Activated naive CD8-positive, alpha-beta T cell treated with anti-CD3 and anti-CD28 coated beads for 36 hours (primary cell): ENCODE measurements around the gene AGRP. TPM values are rescaled to one million over a fixed set of nuclear protein-coding genes. Genes with fewer than 3 reads are reported as not detected.

ENCODE experiments used
- DNase-seq: peaks from one replicate; pipeline ENCODE4 v3.0.0; 2021
- H3K27ac Mint-ChIP-seq: one replicate; pipeline ENCODE4 v1.8.0; 2022; ENCODE audit warnings: mild to moderate bottlenecking, moderate library complexity, mixed read lengths
- H3K27me3 Mint-ChIP-seq: one replicate; pipeline ENCODE4 v1.8.0; 2022; ENCODE audit warnings: mild to moderate bottlenecking, mixed read lengths
- H3K36me3 Mint-ChIP-seq: one replicate; pipeline ENCODE4 v1.8.0; 2021; ENCODE audit warnings: mild to moderate bottlenecking, mixed read lengths
- H3K4me1 Mint-ChIP-seq: one replicate; pipeline ENCODE4 v1.8.0; 2021; ENCODE audit warnings: mixed read lengths
- H3K4me3 Mint-ChIP-seq: one replicate; pipeline ENCODE4 v1.8.0; 2022; ENCODE audit warnings: mild to moderate bottlenecking, moderate library complexity, mixed read lengths
- H3K9me3 Mint-ChIP-seq: one replicate; pipeline ENCODE4 v1.8.0; 2022; ENCODE audit warnings: mixed read lengths
- total RNA-seq, 2 experiments: library from RNA; stranded (reverse); gene quantifications; one replicate each; pipeline ENCODE4 v1.2.3, GENCODE V29; 2021

Gene AGRP, protein sequence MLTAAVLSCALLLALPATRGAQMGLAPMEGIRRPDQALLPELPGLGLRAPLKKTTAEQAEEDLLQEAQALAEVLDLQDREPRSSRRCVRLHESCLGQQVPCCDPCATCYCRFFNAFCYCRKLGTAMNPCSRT
- under 1 TPM in 1 of 2 experiments, not detected in 1; 0.40 TPM for total RNA-seq

DNA sequence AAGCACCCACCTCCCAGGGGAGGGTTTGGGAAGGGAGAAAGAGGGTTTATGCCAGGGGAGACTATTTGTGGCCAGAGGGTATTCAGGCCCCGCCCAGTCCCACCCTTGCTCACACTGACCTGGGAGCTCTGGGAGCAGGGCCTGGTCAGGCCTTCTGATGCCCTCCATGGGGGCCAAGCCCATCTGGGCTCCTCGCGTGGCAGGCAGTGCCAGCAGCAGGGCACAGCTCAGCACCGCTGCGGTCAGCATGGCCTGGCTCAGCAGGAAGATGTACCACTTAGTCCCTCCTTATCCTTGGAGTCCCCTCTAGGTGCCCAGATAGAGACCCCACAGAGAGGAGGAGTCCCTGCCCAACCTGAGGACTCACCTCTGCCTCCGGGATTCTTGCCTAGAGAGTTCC is at the start of gene AGRP:
TSS of gene AGRP (minus strand) at position 398 of the 400 bp plus-strand sequence. CDS start at position 249, 149 bp downstream.
- H3K9me3 Mint-ChIP-seq, result no peaks in the 10 kb centered on the region
- peaks cover 10% of the 10 kb centered on the region for H3K36me3 Mint-ChIP-seq
- peaks cover 24% of the 10 kb centered on the region for H3K4me1 Mint-ChIP-seq
- no peak for DNase-seq
- H3K27me3 Mint-ChIP-seq, result no peaks in the 10 kb centered on the region
- peak within 1 kb of the TSS; percentile 98 for H3K27ac Mint-ChIP-seq
- H3K4me3 Mint-ChIP-seq, result peak within 1 kb of the TSS; percentile 99

DNA sequence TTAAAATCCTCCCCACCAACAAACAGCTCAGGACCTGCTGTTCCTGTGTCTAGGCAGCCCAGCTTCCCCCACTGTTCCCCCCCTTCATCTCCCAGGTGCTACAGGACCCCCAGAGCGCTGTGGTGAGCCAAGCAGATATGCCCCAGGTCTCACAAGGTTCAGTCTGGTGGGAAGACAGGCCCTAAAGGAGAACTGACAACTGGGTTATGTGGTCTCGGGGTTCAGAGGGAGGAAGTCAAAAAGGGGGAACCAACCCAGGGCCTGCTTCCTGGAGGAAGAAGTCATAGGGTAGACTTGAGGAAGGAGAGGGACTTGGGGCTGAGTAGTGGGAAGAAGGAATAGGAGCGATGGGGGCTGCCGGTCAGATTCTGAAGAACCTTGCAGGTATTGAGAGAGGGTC is 47.9 kb upstream of the AGRP start:
- H3K36me3 Mint-ChIP-seq, result no peaks in the 10 kb centered on the region
- H3K27me3 Mint-ChIP-seq, result peaks cover 33% of the 10 kb centered on the region
- H3K4me3 Mint-ChIP-seq, result no peak overlapping the region

DNA sequence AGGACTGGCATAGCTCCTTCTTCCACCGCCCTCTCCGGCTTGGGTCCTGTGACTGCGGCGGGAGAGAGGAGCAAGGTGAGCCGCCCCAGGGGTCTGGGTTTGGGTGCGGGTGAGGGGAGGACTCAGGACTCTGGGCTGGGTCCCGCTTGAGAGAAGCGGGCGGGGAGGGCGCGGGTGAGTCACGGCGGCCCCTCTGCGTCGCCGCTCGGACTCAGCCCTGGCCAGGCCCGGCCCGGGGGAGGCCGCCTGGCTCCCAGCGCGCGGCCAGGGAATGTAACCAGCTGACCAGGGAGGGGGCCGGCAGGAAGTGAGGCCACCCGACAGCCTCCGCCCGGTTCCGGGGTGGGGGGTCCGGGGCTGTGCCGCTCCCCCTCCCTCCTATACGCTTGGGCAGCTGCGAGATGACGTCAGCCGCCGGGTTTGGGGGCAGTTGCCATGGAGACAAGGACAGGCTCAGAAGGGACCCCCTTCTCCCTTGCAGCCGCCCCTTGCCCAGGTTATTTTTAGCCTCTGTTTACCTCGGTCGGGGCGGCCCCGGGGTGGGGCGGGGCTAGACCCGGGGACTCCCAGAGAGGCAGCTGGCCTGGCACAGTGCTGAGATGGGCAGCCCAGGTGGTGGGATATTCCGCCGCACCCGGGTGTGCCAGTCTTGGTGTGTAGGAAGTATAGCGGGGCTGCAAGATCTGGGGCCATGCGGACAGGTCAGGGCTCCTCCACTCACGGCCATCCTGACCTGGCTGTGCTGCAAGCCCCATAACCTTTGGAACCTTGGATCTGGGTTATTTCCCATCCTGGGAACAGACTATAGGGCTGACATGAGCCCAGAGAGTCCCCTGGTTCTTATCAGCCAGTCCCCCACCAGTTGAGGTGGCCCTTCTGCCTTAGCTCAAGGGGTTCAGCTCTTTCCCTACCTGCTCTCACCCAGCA is 46.9 kb upstream of the AGRP start:
- Mint-ChIP-seq H3K9me3 (no peaks in the 10 kb centered on the region), H3K27me3 (peaks cover 26% of the 10 kb centered on the region), H3K36me3 (no peaks in the 10 kb centered on the region), H3K4me3 (peak overlapping the region; percentile 75), H3K4me1 (peaks cover 18% of the 10 kb centered on the region), H3K27ac (peak overlapping the region; percentile 18)
- peak; percentile 38 for DNase-seq

More for the DNA sequence above, 47.9 kb upstream of the AGRP start:
- Mint-ChIP-seq H3K4me1 (peaks cover 20% of the 10 kb centered on the region), H3K9me3 (no peaks in the 10 kb centered on the region), H3K27ac (peak overlapping the region; percentile 6)
- DNase-seq, result no peak

DNA sequence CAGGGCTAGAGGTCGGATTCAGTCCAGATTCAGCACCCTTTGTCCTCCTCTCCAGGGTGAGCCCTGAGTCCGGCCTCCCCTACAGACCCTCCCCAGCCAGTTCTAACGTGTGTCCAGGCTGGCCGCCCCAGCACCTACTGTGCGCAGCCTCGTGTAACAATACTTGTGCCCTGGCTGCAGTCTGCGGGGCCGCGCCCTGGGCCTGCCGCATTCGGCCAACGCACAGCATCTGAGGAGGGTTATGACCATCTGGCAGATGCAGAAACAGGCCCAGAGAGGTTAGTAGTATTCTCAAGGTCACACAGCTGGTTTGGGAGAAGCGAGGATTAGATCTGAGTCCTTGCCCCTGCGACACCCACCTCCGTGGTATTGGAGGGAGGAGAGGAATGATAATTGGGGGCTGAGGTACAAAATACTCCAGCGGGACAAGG is 46.2 kb upstream of the AGRP start:
- no peaks in the 10 kb centered on the region for H3K36me3 Mint-ChIP-seq
- H3K27ac Mint-ChIP-seq, result peak overlapping the region; percentile 18
- no peak for DNase-seq
- H3K9me3 Mint-ChIP-seq, result no peaks in the 10 kb centered on the region
- peaks cover 25% of the 10 kb centered on the region for H3K27me3 Mint-ChIP-seq
- H3K4me3 Mint-ChIP-seq, result peak overlapping the region; percentile 75
- peaks cover 18% of the 10 kb centered on the region for H3K4me1 Mint-ChIP-seq

DNA sequence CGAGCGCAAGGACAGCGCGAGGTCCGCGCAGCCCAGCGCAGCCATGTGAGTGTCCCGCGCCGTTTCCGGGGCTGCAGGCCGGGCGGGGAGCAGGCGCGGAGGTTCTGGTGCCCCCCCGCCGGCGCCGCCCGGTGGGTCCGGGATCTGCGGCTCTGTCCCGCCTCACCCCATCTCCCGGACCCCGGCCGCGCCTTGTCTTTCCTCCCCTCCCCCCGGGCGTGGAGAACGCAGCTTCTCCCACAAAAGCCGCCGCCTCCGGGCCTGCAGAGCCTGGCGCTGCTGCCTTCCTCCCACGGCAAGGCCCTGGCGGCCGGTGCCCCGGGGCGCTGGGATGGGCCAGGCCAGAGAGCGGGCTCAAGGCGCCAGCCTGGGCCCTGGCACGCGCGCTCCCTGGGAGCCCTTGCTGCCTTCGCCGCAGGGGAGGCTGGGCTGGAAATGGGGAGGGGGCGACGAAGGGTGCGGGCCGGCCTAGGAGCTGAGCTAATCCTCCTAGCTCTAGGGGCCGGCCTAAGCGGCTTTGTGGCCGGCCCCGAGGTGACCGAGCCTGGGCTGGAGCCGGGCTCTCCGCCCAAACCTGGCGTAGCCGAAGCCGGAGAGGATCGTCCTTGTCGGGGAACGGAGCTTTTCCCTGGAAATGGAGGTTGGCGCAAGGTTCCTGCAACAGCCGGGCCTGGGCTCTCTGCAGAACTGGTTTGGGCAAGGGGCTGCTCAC is 45.7 kb upstream of the AGRP start:
- Mint-ChIP-seq H3K27ac (no peak overlapping the region), H3K4me1 (peaks cover 16% of the 10 kb centered on the region), H3K27me3 (peaks cover 25% of the 10 kb centered on the region), H3K4me3 (peak overlapping the region; percentile 75), H3K36me3 (no peaks in the 10 kb centered on the region), H3K9me3 (no peaks in the 10 kb centered on the region)
- peak; percentile 42 for DNase-seq

DNA sequence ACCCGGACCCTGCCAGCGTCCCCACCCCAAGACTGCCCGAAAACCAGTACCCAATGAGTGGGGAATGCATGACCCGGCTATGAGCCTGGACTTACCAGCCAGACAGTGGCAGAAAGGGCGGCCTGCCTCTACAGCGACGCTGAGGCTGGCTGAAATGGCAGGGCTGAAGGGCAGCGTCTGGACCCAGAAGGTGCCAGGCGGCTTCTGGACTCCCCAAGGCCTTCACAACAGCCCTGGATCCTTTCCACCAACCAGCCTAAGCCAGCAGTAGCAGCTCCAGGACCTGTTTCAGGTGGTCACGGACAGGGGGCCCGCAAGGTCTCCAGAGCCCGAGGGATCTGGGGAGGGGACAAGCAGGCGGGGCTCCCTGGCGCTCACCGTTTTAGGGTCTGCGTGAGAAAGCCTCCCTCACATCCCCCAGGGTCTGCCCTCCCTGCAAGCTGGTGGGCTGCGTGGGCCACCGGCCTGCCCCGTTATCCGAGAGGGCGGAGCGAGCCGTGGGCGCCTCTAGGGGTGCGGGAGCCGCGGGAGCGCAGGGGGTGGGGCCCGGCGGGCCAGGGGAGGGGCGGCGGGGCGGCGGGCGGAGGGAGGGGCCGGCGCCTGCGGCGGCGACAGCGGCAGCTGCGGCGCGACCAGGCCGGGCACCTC is 45.0 kb upstream of the AGRP start, which contains the start of gene RIPOR1:
TSS of gene RIPOR1 (plus strand) at position 608 of the 648 bp plus-strand sequence. CDS start 9,618 bp downstream, outside the sequence.
- Mint-ChIP-seq H3K27me3 (peaks cover 23% of the 10 kb centered on the region), H3K27ac (peak within 1 kb of the TSS; percentile 18)

DNA sequence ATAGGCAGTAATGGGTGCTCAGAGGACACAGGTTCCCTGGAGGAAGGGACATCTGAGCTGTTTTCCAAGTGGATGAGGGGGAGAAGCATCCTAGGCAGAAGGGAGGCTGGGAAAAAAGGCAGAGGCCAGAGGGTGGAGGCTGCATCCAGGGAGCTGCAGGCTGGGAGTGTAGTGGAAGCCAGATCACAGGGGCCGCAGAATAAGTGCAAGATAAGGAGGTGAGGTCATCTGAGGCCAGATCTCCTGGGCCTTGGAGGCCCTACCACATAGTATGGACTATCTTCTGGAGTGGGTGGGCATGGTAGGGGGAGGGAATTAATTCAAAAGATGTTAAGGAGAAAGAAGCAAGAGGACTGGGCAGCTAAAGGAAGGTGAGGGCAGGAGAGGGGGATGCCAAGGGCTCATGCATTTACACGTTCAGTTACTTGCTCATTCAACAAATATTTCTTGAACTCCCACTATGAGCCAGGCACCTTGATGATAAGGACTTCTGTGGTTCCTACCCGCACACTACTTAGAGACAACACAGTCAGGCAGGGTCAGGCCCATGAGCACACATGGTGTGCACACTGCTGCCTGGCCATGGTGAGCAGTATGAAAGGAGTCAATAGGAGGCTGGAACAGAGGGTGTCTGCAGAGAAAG is 42.9 kb upstream of the AGRP start:
- H3K27me3 Mint-ChIP-seq, result peaks cover 17% of the 10 kb centered on the region
- no peaks in the 10 kb centered on the region for H3K9me3 Mint-ChIP-seq
- H3K4me1 Mint-ChIP-seq, result peaks cover 21% of the 10 kb centered on the region
- no peaks in the 10 kb centered on the region for H3K36me3 Mint-ChIP-seq
- H3K27ac Mint-ChIP-seq, result no peak overlapping the region
- H3K4me3 Mint-ChIP-seq, result no peak overlapping the region
- no peak for DNase-seq

More for the DNA sequence above, 45.0 kb upstream of the AGRP start, which contains the start of gene RIPOR1:
- Mint-ChIP-seq H3K36me3 (no peaks in the 10 kb centered on the region), H3K4me1 (peaks cover 14% of the 10 kb centered on the region), H3K4me3 (peak within 1 kb of the TSS; percentile 75), H3K9me3 (no peaks in the 10 kb centered on the region)
- DNase-seq, result peak; percentile 49

DNA sequence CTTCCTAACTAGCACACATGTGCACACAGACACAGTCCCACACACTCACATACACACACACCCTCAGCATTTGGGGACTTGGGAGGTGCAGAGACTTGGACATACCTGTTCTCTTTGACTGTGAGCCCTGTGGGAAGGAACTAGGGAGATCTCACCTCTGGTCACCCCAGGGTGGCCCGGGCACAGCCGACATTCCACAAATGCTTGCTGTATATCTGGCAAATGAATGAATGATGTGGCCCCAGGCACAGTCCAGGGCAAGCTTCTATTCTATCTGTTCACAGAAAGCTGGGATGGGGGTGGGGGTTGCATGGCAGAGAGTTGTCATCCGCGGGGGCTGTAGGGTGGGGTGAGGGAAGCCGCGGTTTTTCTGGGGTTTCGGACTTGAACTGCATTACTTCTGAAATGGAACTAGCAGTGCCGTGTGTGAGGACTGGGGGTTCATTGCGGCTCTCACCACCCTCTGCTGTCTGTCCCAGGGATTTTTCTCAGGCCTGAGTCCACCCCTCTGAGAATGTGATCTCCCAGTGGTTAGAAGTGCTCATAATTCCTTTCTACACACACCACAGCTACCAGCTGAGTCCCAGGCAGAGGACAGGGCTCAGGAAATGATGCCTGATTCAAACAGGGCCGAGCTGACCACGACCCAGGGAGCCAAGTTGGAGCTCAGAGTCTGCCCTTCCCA is 42.0 kb upstream of the AGRP start:
- no peaks in the 10 kb centered on the region for H3K36me3 Mint-ChIP-seq
- no peak for DNase-seq
- peaks cover 7% of the 10 kb centered on the region for H3K27me3 Mint-ChIP-seq
- H3K9me3 Mint-ChIP-seq, result no peaks in the 10 kb centered on the region
- no peak overlapping the region for H3K27ac Mint-ChIP-seq
- peaks cover 21% of the 10 kb centered on the region for H3K4me1 Mint-ChIP-seq
- no peak overlapping the region for H3K4me3 Mint-ChIP-seq

DNA sequence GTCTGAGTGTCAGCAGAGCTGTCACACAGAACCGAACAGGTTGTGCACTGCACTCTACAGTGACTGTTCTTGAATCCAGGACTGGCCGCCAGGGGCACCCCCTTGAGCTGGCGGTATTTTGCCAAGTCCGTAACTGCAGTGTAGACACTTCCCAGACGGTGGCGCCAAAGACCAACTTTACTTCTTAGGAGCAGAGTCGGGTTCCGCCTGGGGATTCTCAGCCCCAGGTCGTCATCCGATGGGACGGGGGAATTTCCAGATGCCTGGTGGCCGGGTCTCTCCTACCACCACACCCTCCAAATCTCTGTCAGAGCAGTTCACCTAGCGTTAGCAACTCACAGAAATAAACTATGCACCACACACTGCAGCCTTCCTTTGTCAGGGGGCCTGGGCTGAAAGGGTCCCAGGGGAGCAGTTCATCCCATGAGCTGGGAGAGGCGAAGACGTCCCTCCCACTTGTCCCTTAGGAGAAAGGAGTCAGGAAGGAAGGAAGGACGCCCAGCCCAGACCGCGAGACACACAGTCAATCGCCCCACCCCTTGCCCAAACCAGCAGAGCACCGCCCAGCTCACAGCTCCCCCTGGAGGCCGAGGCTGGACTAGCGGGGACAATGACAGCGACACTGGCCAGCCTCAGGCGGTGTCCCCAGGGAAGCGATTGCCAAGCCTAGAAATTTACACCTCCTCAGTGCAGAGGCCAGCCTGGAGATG is 37.9 kb upstream of the AGRP start:
- Mint-ChIP-seq H3K36me3 (no peaks in the 10 kb centered on the region), H3K4me1 (peaks cover 20% of the 10 kb centered on the region), H3K9me3 (no peaks in the 10 kb centered on the region), H3K27ac (peak overlapping the region; percentile 98), H3K27me3 (no peaks in the 10 kb centered on the region), H3K4me3 (peak overlapping the region; percentile 85)
- peak; percentile 95 for DNase-seq

DNA sequence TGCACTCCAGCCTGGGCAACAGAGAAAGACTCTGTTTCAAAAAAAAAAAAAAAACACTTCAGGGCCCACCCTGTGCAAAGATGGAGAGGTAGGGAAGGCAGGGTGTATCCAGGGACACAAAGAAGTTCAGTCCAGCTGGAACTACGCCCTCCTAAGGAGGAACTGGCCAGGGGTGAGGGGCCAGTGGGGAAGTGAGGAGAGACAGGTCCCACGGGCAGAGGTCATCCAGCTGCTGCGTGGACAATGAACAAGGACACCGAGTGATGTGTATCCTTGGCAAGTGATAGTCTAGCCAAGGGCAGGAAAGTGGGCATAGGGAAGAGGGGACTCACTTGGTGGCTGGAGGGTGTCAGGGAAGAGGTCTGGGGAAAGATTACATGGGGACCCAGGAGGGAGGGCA is 35.9 kb upstream of the AGRP start:
- no peaks in the 10 kb centered on the region for H3K9me3 Mint-ChIP-seq
- no peaks in the 10 kb centered on the region for H3K27me3 Mint-ChIP-seq
- no peak overlapping the region for H3K4me3 Mint-ChIP-seq
- no peaks in the 10 kb centered on the region for H3K36me3 Mint-ChIP-seq
- H3K27ac Mint-ChIP-seq, result no peak overlapping the region
- peaks cover 19% of the 10 kb centered on the region for H3K4me1 Mint-ChIP-seq
- no peak for DNase-seq

DNA sequence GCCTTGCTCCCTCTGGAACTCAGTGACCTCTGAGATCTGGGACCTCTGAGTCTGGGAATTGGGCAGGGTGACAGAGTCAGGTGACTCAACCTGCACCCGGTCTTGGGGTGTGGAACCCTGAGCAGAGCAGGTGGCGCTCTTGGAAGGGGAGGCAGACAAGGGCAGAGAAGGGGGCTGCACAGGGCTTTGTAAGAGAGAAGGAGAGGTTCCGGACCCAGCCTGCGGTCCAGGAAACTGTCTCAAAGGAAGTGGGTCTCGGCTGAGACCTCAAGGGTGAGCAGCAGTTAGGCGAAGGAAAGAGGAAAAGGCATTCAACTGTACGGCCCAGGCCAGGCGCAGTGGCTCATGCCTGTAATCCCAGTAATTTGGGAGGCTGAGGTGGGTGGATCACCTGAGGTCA is 35.3 kb upstream of the AGRP start:
- Mint-ChIP-seq H3K36me3 (no peaks in the 10 kb centered on the region), H3K9me3 (no peaks in the 10 kb centered on the region), H3K4me1 (peaks cover 19% of the 10 kb centered on the region), H3K27me3 (no peaks in the 10 kb centered on the region), H3K4me3 (no peak overlapping the region), H3K27ac (peak overlapping the region; percentile 46)
- no peak for DNase-seq

DNA sequence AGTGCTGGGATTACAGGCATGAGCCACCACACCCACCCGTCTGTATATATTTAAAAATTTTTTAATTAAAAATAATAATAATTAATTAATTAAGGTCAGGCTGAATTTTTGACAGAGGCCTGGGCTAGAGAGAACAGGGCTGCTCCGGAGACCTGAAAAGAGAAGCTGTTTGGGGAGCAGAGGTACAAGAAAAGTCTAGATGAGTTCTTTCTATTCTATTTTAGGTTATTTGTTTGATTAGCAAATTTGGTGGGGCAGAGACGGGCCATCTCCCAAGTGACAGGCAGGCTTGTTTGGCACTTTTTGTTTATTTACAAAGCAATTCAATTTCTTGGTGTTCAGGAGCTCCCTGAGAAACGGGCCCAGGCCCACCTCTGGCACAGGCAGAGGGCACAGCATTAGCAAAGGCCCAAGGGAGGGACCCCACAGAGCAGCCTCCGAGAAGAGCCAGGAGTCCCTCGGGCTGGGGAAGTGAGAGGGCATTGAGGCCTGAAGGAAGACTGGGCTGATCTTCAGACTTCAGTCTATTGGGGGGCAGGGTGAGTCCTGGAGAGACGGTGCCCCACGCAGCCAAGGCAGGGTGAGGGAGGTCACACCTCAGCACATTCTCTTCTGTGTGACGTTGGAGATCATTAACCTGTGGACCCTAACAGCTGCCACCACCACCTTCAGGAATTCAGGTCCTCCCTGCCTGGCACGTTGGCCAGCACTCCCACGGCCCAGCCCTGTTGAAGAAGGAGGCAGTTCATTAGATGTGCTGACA is 34.5 kb upstream of the AGRP start:
- Mint-ChIP-seq H3K4me3 (no peak overlapping the region), H3K9me3 (no peaks in the 10 kb centered on the region), H3K36me3 (no peaks in the 10 kb centered on the region), H3K27me3 (no peaks in the 10 kb centered on the region), H3K27ac (no peak overlapping the region), H3K4me1 (peaks cover 18% of the 10 kb centered on the region)
- DNase-seq, result no peak

DNA sequence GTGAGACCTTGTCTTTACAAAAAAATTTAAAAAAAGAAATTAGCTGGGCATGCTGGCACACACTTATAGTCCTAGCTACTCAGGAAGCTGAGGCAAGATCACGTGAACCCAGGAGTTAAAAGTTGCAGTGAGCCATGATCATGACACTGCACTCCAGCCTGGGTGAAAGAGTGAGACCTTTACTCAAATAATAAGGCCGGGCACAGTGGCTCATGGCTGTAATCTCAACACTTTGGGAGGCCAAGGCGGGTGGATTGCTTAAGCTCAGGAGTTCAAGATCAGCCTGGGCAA is 33.8 kb upstream of the AGRP start:
- H3K27ac Mint-ChIP-seq, result no peak overlapping the region
- no peak overlapping the region for H3K4me3 Mint-ChIP-seq
- H3K4me1 Mint-ChIP-seq, result peaks cover 15% of the 10 kb centered on the region
- no peaks in the 10 kb centered on the region for H3K27me3 Mint-ChIP-seq
- H3K36me3 Mint-ChIP-seq, result no peaks in the 10 kb centered on the region
- no peaks in the 10 kb centered on the region for H3K9me3 Mint-ChIP-seq
- DNase-seq, result no peak
